AG09319 (cell line): Measurements from ENCODE around the gene FAM98B.

Experiments
- DNase-seq: peaks from one replicate; pipeline ENCODE4 v3.0.0-alpha.2; 2010; ENCODE audit warnings: low read depth; ENCODE audit errors: extremely low read depth
- CTCF ChIP-seq: IDR thresholded peaks from 2 replicates; pipeline ENCODE4 v1.5.1; 2011; ENCODE audit warnings: low read depth, mild to moderate bottlenecking, inconsistent platforms, low read length, moderate library complexity

Gene FAM98B

DNA sequence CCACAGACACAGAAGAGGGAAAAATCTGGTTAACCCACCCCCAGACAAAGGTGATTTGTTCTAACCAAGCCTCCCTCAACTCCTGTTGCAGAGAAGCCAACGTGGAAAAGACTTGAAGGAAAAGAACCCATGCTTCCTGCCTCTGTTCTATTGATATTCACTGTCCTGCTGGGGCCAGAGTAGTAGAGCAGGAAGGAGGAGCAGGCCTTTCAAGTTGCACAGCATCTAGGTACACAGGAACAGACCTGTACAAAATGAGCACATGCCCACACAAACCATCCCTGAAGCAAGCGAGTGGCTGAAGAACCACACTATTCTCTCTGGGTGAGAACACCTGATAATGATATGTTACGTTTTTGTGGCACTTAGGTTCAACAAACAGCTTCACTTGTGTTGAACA, 80.8 kb downstream of the FAM98B start:
- DNase-seq: no peak
- no peak for TF ChIP-seq CTCF

- TF ChIP-seq CTCF: no peak
- DNase-seq: no peak
These were observed 81.7 kb downstream of the FAM98B start for GRCh38 chr15:38535491-38536200.

DNA sequence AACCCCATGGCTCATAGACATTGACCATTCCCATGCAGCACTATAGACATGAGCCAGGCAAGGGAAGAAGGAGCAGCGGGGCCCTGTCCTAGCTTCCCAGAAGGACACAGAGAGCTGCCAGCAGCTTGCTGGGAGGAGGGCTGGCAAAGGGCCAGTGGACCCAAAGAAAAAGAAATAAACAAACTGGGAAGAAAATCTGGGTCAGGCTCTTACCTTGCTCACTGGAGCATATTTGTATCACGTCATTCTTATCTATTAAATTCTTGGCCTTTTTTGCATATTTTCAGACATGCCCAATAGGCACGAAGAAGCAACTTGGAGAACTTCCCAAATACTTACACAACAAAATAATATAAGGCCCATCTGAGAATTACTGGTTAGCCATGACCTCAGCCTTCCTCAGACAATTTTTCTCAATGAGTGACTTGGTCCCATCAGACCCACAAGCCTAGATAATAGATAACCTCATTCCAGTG, 82.3 kb downstream of the FAM98B start:
- peak; percentile 25 for DNase-seq
- TF ChIP-seq CTCF: no peak
